ENCODE data around the gene TAS1R1. TPM values are rescaled to one million over a fixed set of nuclear protein-coding genes. Genes with fewer than 3 reads are reported as not detected.
A peak's percentile ranks its signal among the peaks of the same experiment; 100 is the strongest.

TAS1R1 gene
- total and polyA plus RNA-seq, 12 donors, result not detected

DNA sequence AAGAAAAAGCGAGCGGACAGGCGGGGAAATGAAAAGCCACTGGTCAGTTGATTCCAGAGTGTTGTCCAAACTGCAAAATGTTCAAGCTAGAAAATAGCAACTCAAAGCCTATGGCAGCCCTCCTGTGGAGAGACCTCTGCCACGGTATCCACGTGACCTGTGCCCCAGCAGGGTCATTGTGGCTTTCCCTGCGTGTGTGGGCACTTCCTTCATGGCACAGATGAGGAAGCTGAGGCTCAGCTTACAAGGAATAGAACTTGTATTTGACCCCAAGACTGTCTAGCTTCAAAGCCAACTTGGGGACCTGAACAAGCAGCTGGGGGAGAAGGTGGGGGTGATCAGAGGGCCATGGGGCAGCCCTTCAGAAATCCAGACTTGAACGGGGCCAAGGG lies 48.1 kb upstream of the TAS1R1 start:
- ATAC-seq (no peak), DNase-seq (no peak)
- Histone ChIP-seq H3K36me3 (no peaks in the 10 kb centered on the region), H3K27ac (peak overlapping the region in 1 of 10 donors; percentile 22), H3K27me3 (no peaks in the 10 kb centered on the region), H3K9me3 (no peaks in the 10 kb centered on the region), H3K4me1 (peaks cover 8 to 35% (median 12%) of the 10 kb centered on the region in 9 donors), H3K4me3 (no peak overlapping the region)
- TF ChIP-seq, protein P1, sequence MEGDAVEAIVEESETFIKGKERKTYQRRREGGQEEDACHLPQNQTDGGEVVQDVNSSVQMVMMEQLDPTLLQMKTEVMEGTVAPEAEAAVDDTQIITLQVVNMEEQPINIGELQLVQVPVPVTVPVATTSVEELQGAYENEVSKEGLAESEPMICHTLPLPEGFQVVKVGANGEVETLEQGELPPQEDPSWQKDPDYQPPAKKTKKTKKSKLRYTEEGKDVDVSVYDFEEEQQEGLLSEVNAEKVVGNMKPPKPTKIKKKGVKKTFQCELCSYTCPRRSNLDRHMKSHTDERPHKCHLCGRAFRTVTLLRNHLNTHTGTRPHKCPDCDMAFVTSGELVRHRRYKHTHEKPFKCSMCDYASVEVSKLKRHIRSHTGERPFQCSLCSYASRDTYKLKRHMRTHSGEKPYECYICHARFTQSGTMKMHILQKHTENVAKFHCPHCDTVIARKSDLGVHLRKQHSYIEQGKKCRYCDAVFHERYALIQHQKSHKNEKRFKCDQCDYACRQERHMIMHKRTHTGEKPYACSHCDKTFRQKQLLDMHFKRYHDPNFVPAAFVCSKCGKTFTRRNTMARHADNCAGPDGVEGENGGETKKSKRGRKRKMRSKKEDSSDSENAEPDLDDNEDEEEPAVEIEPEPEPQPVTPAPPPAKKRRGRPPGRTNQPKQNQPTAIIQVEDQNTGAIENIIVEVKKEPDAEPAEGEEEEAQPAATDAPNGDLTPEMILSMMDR (IDR thresholded peaks at IDR 0.05), result no peak
- 77 to 92% methylated on average over 7 of the region's 7 CpGs for WGBS, 2 donors
- intact Hi-C loops (cut with DNase I), result no loop called here

DNA sequence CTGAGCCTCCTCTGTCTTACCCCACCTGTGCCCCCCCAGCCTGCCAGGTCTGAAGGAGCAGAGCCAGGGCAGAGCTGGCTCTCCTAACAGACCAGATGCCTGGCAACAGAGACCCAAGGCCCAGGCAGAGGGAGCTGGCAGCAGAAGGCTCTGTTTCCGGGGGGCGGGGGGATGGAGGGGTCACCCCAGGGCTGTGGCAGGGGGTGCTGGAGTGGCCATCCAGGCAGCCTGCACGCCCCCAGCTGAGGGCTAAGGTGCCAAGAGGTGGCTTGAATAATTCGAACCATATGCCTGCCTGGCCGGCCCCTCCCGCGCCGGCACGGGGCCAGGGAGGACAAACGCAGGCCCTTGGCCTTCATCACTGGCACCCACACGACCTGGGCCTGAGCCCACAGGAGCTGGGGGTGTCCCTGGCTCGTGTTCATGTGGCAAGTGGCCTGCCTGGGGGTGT lies 47.6 kb upstream of the TAS1R1 start:
- no peak for ATAC-seq

DNA sequence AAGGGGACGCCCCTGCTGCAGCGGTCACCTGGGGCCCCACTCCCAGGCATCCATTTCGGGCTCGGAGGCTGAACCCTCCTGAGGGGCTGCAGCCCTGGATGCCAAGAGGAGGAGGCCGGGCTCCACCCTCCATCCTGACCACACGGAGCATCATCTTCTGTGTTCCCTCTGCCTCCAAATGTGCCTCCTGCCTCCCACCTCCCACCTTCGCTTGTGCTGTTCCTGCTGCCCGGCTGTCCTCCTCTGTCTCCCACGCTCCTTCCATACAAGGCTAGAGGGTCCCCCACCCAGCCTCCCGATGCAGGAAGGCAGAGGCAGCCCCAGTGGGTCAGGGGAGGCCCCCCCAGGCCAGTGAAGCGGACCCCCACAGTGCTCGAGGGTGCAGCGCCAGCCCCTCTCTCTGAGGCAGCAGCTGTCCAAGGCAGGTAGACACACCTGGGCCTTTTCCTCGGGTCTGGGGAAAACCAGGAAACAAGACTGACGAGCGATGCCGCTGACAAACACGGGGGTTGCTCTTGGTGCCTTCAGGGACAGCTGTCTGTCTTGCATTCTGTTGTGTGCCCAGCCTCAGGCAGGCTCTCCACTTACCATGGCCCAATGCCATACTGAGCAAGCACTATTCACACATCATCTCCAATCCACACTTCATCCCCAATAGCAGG lies 46.8 kb upstream of the TAS1R1 start:
- Histone ChIP-seq H3K9me3 (no peaks in the 10 kb centered on the region), H3K27ac (no peak overlapping the region), H3K27me3 (no peaks in the 10 kb centered on the region), H3K4me3 (no peak overlapping the region), H3K36me3 (no peaks in the 10 kb centered on the region), H3K4me1 (peaks cover 0 to 25% (median 0%) of the 10 kb centered on the region in 9 donors)
- ATAC-seq (no peak), DNase-seq (peak in 1 of 2 donors; percentile 11)
- intact Hi-C loops (cut with DNase I), result no loop called here
- 88 to 92% methylated on average over 18 of the region's 18 CpGs for WGBS, 2 donors
- TF ChIP-seq, protein P1 (IDR thresholded peaks at IDR 0.05), result no peak

More for the DNA sequence above, 47.6 kb upstream of the TAS1R1 start:
- H3K27ac ChIP-seq, result peak overlapping the region in 2 of 10 donors; percentile 22 to 31
- TF ChIP-seq, protein P1 (IDR thresholded peaks at IDR 0.05), result no peak
- H3K4me3 ChIP-seq, result no peak overlapping the region
- no peaks in the 10 kb centered on the region for H3K9me3 ChIP-seq
- intact Hi-C loops (cut with DNase I), result no loop called here
- WGBS, 2 donors, result 81 to 85% methylated on average over 12 of the region's 12 CpGs
- peak in 1 of 2 donors; percentile 14 for DNase-seq
- no peaks in the 10 kb centered on the region for H3K27me3 ChIP-seq
- peaks cover 3 to 30% (median 7%) of the 10 kb centered on the region in 9 donors for H3K4me1 ChIP-seq
- H3K36me3 ChIP-seq, result no peaks in the 10 kb centered on the region

DNA sequence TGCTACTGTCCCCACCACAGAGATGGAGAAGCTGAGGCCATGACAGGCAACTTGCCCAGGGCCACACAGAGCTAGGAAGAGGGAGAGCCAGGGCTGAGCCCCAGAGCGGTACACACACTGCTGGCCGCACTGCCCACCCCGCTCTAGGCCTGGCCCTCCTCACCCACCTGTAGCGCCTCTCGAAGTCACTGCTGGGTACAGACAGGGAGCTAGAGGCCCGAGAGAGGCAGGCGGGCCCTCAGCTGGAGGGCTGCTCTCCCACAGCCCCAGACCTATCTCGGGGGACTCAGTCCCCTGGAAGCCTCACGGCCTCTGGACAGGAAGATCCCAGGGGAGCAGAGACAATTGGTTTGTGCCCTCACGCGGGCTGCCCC lies 46.3 kb upstream of the TAS1R1 start:
- TF ChIP-seq, protein P1 (IDR thresholded peaks at IDR 0.05), result no peak
- DNase-seq (peak in 1 of 2 donors; percentile 9), ATAC-seq (peak in 1 of 8 donors; percentile 2)
- Histone ChIP-seq H3K9me3 (no peaks in the 10 kb centered on the region), H3K27me3 (no peaks in the 10 kb centered on the region), H3K4me3 (no peak overlapping the region), H3K4me1 (peaks cover 0 to 25% (median 0%) of the 10 kb centered on the region in 9 donors), H3K27ac (peak overlapping the region in 1 of 10 donors; percentile 37), H3K36me3 (no peaks in the 10 kb centered on the region)
- 82 to 83% methylated on average over 11 of the region's 11 CpGs for WGBS, 2 donors
- intact Hi-C loops (cut with DNase I), result no loop called here
